Mammary epithelial cell (primary cell): ENCODE measurements around the gene P2RY6.

Experiments used
- EZH2 ChIP-seq: IDR thresholded peaks from 2 replicates; pipeline ENCODE4 v1.6.1; 2012; ENCODE audit warnings: low read length, inconsistent platforms, borderline replicate concordance
- TF ChIP-seq, protein P1 (sequence below), 2 donors: IDR thresholded peaks in 1 of 2; conservative IDR thresholded peaks in 1 of 2; 2 replicates each; pipeline ENCODE4 v1.5.1; 2011 to 2012; ENCODE audit warnings: inconsistent platforms in 2 of 2, low read length in 2 of 2, mild to moderate bottlenecking in 2 of 2, control low read depth in 1 of 2, low read depth in 1 of 2; ENCODE audit not compliant: insufficient read depth in 1 of 2; ENCODE audit errors: extremely low read depth in 1 of 2

DNA sequence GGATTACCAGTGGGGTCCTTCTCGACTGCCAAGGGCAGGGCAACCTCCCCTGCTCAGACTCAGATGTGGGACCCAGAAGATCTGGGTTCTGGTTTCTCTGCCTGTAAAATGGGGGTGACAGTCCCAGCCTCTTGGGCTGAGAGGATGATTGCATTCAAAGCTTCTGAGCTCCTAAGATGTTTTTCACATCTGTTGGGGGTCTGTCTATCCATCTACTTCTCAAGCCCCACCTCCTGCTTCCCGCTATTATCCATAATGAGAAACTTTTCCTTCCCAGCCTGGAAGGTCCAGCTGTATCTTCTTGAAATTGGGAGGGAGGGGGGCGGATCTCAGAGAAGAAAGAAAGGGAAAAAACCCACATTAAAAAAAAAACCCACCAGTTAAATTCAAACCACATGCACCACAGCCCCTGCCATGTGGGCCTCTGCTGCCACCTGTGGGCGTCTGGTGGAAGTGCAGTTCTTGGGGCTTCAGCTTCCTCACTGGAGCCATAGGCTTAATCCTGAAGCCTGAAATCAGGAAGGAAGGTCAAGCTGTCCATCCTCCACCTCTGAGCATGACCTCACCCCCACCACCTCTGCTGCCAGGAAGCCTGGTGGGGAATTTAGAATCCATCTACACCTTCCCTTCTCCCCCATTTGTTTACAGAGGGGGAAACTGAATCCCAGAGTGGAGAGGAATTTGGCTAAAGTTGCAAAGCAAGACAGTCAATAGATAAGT is 63.2 kb downstream of the P2RY6 start:
- TF ChIP-seq, protein P1, sequence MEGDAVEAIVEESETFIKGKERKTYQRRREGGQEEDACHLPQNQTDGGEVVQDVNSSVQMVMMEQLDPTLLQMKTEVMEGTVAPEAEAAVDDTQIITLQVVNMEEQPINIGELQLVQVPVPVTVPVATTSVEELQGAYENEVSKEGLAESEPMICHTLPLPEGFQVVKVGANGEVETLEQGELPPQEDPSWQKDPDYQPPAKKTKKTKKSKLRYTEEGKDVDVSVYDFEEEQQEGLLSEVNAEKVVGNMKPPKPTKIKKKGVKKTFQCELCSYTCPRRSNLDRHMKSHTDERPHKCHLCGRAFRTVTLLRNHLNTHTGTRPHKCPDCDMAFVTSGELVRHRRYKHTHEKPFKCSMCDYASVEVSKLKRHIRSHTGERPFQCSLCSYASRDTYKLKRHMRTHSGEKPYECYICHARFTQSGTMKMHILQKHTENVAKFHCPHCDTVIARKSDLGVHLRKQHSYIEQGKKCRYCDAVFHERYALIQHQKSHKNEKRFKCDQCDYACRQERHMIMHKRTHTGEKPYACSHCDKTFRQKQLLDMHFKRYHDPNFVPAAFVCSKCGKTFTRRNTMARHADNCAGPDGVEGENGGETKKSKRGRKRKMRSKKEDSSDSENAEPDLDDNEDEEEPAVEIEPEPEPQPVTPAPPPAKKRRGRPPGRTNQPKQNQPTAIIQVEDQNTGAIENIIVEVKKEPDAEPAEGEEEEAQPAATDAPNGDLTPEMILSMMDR (conservative IDR thresholded peaks at IDR 0.05 in 1 of 2, IDR thresholded peaks at IDR 0.05 in 1 of 2; ENCODE audit: extremely low read depth in 1 of 2, insufficient read depth in 1 of 2, low read depth in 1 of 2, low read length in 2 of 2): peak; percentile 98 to 99
- TF ChIP-seq EZH2: no peak
